Measurements from ENCODE around the gene NAGPA.
"Not testable (repeated sequence)": the region's sequence is repeated elsewhere in the genome, so short reads cannot be mapped to it uniquely, and the experiment has no call there.

Gene NAGPA

GRCh38 chr16:5033256-5034166 is at the start of gene NAGPA:
Gene NAGPA (minus strand): TSS chr16:5033935. CDS start chr16:5033914, 21 bp downstream.
- DNase-seq (ENCODE audit: low read depth), result peak; percentile 67

- not testable (repeated sequence) for DNase-seq (ENCODE audit: low read depth)
Observed at GRCh38 chr16:5080996-5081395, 47.3 kb upstream of the NAGPA start.

- not testable (repeated sequence) for DNase-seq (ENCODE audit: low read depth)
Observed at GRCh38 chr16:5080461-5080860, 46.7 kb upstream of the NAGPA start.

GRCh38 chr16:5078626-5079025 is 44.9 kb upstream of the NAGPA start:
- DNase-seq (ENCODE audit: low read depth), result no peak

- DNase-seq (ENCODE audit: low read depth), result no peak
Observed at GRCh38 chr16:5077304-5077703, 43.6 kb upstream of the NAGPA start.

- DNase-seq (ENCODE audit: low read depth), result no peak
Observed at GRCh38 chr16:5075637-5076036, 41.9 kb upstream of the NAGPA start.

- not testable (repeated sequence) for DNase-seq (ENCODE audit: low read depth)
Observed at GRCh38 chr16:5073771-5074170, 40.0 kb upstream of the NAGPA start.

- DNase-seq (ENCODE audit: low read depth), result no peak
Observed at GRCh38 chr16:5073279-5073629, 39.5 kb upstream of the NAGPA start.

- DNase-seq (ENCODE audit: low read depth), result no peak
Observed at GRCh38 chr16:5072334-5073278, 38.9 kb upstream of the NAGPA start.

- DNase-seq (ENCODE audit: low read depth), result peak; percentile 78
Observed at GRCh38 chr16:5071681-5072333, 38.1 kb upstream of the NAGPA start, which contains the start of gene ALG1. Gene ALG1 (plus strand): TSS chr16:5071843. CDS start chr16:5071850, 7 bp downstream.

- no peak for DNase-seq (ENCODE audit: low read depth)
Observed at GRCh38 chr16:5071341-5071680, 37.6 kb upstream of the NAGPA start.

GRCh38 chr16:5070431-5071186 is 36.9 kb upstream of the NAGPA start:
- DNase-seq (ENCODE audit: low read depth), result no peak

- DNase-seq (ENCODE audit: low read depth), result no peak
Observed at GRCh38 chr16:5069854-5070253, 36.1 kb upstream of the NAGPA start.

GRCh38 chr16:5069048-5069447 is 35.3 kb upstream of the NAGPA start:
- DNase-seq (ENCODE audit: low read depth), result no peak

- DNase-seq (ENCODE audit: low read depth), result no peak
Observed at GRCh38 chr16:5066511-5066910, 32.8 kb upstream of the NAGPA start.

- DNase-seq (ENCODE audit: low read depth), result no peak
Observed at GRCh38 chr16:5065813-5066212, 32.1 kb upstream of the NAGPA start, which contains the start of gene C16orf89. Gene C16orf89 (minus strand): TSS chr16:5065956. CDS start chr16:5065908, 48 bp downstream.

- no peak for DNase-seq (ENCODE audit: low read depth)
Observed at GRCh38 chr16:5065326-5065725, 31.6 kb upstream of the NAGPA start.

GRCh38 chr16:5064915-5065314 is 31.2 kb upstream of the NAGPA start:
- no peak for DNase-seq (ENCODE audit: low read depth)

- DNase-seq (ENCODE audit: low read depth), result no peak
Observed at GRCh38 chr16:5062790-5063765, 29.3 kb upstream of the NAGPA start.

- DNase-seq (ENCODE audit: low read depth), result no peak
Observed at GRCh38 chr16:5062051-5062450, 28.3 kb upstream of the NAGPA start.
